ENCODE measurements around the gene COBLL1.
"Not testable (repeated sequence)": the region's sequence is repeated elsewhere in the genome, so short reads cannot be mapped to it uniquely, and the experiment has no call there.

The COBLL1 gene

DNA sequence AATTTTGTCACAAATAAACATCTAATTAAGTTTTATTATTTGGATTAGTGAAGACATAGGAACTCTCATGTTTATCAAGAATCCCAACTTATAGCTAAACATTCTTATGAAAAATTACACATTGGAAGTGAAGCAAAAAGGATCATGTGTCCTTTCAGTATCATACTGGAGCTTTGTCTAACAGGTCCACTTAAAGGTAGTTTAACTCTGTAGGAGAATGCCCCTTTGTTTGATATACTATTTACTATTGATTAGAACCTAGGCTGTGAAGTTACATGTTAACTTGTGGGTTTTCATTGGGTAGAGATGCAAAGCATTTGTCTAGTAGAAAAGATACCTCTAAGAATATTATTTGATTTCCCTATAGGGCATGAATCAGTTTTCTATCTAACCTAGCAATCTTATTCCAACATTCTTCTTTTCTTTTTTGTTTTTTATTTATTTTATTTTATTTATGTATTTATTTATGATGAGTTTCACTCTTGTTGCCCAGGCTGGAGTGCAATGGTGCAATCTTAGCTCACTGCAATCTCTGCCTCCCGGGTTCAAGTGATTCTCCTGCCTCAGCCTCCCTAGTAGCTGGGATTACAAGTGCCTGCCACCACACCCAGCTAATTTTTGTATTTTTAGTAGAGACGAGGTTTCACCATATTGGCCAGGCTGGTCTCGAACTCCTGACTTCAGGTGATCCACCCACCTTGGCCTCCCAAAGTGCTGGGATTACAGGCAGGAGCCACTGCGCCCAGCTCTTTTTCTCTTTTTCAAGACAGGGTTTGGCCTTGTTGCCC lies 18.5 kb upstream of the COBLL1 start:
- DNase-seq, result not testable (repeated sequence)

DNA sequence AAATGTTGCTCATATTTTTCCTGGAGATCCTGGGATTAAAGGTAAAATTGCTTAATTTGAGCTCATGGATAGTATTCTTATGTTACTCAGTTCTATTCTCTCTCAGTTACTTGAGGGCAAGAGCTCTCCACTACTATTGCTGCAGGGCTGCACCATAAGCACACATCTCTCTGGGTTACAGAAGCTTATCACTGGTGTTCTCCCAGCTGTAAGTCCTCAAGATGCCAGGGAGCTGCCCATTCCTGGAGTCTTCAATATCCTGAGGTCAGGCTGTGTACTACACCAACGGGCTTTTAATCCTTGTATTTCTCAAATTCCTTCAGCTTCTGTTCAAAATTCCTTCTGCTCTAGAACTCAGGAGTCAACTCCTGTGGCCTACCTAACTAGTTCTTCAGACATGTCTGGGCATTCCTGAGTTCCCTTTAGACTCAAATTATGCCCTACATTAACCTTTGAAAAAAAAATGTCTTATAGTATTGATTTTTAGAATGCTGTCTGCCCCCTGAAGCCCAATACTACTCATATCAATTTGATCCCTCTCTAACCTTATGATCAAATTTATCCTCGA lies 17.7 kb upstream of the COBLL1 start:
- no peak for DNase-seq

DNA sequence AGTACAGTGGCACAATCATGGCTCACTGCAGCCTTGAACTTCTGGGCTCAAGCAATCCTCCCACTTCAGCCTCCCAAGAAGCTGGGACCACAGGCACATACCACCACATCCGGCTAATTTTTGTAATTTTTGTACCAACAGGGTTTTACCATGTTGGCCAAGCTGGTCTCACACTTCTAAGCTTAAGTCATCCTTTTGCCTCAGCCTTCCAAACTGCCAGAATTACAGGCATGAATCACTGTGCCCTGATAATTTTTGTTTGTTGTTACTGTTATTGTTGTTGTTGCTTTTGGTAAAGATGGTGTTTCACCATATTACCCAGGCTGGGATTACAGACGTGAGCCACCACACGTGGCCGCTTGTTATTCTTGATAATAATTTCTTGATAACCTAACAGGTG lies 10.5 kb upstream of the COBLL1 start:
- no peak for DNase-seq

DNA sequence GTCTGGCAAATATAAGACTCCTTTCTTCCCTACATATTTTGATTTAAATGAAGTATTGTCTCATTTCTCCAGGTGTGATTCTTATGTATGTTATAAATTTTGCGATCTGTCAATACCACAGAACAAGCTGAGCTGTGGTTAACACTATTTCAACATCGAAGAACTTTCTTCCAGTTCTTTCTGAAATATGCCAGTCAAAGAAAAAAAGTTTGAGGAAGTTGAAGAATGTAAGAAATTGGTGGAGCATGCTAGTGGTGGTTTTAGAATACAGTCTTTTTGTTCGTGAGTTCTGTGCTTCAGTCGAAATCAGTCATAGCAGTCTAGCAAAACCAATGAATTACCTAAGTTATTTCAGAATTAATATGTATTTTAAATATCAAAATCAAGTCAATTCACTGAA lies 8.6 kb upstream of the COBLL1 start:
- no peak for DNase-seq

DNA sequence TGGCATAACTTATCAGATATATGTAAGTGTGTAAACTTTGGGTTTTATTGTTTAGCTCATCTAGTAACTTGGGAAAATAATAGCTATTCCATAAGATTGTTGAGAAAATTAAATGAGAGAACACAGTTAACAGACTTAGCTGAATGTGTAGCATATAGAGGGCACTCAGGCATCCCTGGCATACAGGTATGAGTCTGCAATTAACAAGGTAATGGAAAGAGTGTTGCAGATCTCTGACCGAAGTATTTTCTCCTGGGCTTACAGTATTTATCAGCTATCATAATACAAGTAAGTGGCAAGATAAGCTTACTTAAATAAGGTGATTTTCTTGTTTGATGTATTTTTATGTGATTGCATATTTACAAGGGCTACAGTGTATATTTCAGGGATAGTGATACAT lies 7.9 kb upstream of the COBLL1 start:
- no peak for DNase-seq

GRCh38 chr2:164847981-164848741 lies 6.5 kb upstream of the COBLL1 start:
- no peak for DNase-seq

GRCh38 chr2:164847291-164847690 lies 5.7 kb upstream of the COBLL1 start:
- DNase-seq, result no peak

- no peak for DNase-seq
Observed at GRCh38 chr2:164846276-164846675, 4.7 kb upstream of the COBLL1 start.

- DNase-seq, result no peak
Observed at GRCh38 chr2:164843346-164843911, 1.8 kb upstream of the COBLL1 start.

- DNase-seq, result no peak
Observed at GRCh38 chr2:164842624-164842966, 972 bp upstream of the COBLL1 start.

DNA sequence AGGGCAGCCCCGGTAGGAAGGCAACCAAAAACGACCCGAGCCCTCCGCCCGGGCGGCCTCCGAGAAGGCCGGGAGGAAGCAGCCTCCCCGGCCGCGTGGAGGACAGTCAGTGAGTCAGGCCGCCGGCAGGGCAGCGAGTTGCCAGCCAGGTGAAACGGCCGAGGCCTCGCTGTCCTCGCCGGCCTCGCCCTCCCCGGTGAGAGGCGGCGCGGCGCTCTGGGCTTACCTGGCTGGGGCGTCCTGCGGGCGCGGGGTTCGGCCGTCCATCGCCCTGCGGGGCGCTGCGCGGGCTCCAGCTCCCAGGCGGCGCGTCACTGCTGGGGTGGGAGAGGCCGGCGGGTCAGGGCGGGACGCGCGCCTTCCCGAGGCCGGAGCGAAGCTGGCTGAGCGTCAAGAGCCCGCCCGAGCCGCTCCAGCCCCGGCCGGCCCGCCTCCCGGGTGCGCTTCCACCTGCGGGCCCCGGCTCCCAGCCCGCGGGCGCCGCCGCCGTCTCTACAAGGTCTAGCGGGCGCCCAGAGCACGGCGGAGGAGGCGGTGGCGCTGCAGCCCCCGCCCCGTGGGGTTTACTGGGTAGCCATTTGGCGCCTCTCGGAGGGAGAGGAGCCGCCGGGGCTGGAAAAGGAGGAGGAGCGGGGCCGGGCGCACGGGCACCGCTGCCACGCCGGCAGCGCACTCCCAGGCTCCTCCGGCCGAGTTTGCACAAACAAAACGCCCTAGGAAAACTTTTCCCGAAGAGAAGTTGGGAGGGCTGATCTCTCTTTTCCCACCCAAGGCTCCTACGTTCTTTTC lies 499 bp downstream of the COBLL1 start:
- DNase-seq, result peak; percentile 30 to 34

DNA sequence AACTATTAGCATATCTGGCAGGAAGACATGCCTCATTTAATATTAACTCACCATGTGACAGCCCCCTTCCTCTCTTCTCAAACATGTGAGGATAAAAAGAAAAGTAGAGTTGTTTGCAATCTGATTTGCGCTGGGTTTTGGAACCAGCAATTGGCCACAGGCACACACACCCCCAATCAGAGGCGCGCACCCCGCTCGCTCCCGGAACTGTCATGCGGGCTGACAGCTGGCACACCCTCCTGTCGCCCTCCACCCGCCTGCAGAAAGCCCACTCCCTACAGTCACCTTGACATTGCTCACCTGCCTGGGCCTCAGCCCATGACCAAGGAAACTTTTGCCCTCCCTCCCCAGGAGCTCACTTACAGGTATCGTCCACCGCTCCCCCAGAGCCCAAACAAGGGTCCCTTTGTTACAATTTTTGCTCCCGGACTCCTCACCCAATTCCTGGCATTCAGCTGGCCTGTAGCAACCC lies 1.1 kb downstream of the COBLL1 start:
- DNase-seq, result peak in 1 of 2 experiments; percentile 3

GRCh38 chr2:164839914-164840457 lies 1.6 kb downstream of the COBLL1 start:
- no peak for DNase-seq

GRCh38 chr2:164837807-164838206 lies 3.8 kb downstream of the COBLL1 start:
- no peak for DNase-seq

GRCh38 chr2:164836907-164837306 lies 4.7 kb downstream of the COBLL1 start:
- no peak for DNase-seq

- DNase-seq, result no peak
Observed at GRCh38 chr2:164835302-164835701, 6.3 kb downstream of the COBLL1 start.

DNA sequence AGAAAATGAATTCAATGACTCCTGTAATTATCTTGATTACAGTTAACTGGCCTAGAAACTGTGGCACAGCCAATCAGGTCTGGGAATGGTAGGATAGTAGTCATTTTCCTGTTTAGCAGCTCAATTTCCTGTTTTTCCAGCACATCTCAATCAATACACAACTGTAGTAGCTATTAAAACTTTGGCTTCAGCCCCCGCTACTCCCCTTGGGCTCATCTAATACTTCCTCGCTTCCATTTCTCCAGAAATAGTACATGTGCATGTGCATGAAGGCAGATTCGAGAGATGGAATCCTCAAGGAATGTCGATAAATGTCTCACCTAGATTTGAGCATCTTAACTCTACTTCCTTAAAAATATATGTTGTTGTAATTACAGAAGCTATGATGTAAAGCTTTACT lies 9.7 kb downstream of the COBLL1 start:
- no peak for DNase-seq

DNA sequence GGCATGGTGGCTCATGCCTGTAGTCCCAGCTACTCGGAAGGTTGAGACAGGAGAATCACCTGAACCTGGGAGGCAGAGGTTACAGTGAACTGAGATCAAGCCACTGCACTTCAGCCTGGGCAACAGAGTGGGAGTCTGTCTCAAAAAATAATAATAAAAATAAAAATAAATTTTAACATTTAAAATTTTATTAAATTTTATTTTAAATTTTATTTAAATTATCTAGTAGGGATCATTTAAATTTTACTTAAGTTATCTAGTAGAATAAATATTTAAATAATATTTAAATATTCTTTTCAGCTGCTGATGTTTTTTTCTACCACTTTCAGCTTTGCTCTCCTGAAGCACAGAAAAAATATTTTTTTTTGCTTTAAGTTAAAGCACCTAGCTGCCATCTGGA lies 10.4 kb downstream of the COBLL1 start:
- no peak for DNase-seq

- no peak for DNase-seq
Observed at GRCh38 chr2:164826293-164827243, 15.1 kb downstream of the COBLL1 start.

DNA sequence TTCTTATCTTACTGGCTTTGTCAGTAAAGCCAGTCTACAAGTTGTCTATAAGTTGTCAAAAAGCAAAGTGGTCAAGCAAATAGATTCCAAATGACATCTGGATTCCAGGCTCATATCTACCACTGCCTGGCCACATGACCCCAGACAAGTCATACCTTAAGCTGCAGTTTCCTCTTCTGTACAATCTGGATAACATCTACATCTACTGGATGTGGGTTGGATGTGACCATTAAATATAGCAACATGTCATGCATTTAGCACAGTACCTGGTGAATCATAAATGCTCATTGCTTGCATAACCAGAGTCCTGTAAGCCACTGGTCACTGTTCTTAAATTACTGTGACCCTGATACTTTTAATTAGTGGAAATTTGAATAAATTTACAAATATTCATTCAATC lies 16.8 kb downstream of the COBLL1 start:
- no peak for DNase-seq

- no peak for DNase-seq
Observed at GRCh38 chr2:164823126-164823525, 18.5 kb downstream of the COBLL1 start.
